ENCODE data around the gene GRIN2B. TPM values are rescaled to one million over a fixed set of nuclear protein-coding genes. Genes with fewer than 3 reads are reported as not detected.

Gene GRIN2B
- total and polyA plus RNA-seq, 7 donors: under 0.01 to 0.69 (median under 0.01) TPM; not detected in 2

DNA sequence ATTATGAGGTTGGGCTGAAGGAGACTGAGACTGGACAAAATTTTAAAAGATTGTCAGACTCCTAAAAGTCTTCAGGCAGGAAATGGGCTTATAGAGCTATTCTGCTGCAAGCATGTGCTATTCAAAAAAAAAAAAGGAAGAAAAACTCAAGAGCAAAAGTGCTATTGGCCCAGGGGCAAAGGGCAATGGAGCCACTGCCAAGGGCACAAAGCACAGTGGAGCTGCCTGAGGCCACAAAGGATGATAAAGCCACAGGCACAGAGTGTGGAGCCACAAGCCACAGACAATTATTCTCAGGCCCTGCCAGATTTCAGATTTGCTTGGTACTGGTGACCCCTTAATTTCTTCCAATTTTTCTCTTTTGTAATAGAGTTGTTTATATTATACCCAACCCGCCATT is 29.6 kb upstream of the GRIN2B start:
- H3K9me3 ChIP-seq: no peaks in the 10 kb centered on the region
- H3K36me3 ChIP-seq: no peaks in the 10 kb centered on the region
- intact Hi-C loops (cut with DNase I): no loop called here
- H3K27ac ChIP-seq: no peak overlapping the region
- no peak for TF ChIP-seq POLR2A (IDR thresholded peaks at IDR 0.05)
- TF ChIP-seq EP300 (IDR thresholded peaks at IDR 0.05): no peak
- TF ChIP-seq CTCF (IDR thresholded peaks at IDR 0.05): no peak
- TF ChIP-seq POLR2AphosphoS5 (IDR thresholded peaks at IDR 0.05): no peak
- no peak for DNase-seq
- no peak overlapping the region for H3K4me3 ChIP-seq
- no peaks in the 10 kb centered on the region for H3K4me1 ChIP-seq
- 94 to 96% methylated on average over 1 of the region's 1 CpG for WGBS, 2 donors
- no peaks in the 10 kb centered on the region for H3K27me3 ChIP-seq

DNA sequence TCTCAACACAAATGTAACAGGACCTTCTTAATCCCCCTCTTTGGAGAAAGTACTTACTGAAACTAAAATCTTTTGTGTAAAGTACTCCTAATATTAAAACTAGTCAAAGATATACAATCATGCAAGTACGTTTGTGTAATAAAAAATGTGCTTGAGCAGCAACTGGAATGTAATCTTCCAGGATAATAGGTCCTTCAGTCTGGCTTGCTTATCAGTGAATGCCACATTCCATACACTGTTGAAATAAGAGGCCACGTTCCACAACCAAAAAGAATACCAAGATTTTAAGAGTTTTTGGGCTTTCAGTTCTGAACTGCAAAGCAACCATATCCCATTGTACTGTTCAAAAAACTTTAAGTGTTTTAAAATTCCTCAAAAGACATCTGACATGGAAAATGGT is 26.2 kb upstream of the GRIN2B start:
- TF ChIP-seq POLR2A (IDR thresholded peaks at IDR 0.05) (no peak), EP300 (IDR thresholded peaks at IDR 0.05) (no peak), CTCF (IDR thresholded peaks at IDR 0.05) (no peak), POLR2AphosphoS5 (IDR thresholded peaks at IDR 0.05) (no peak)
- H3K27ac ChIP-seq: no peak overlapping the region
- no peaks in the 10 kb centered on the region for H3K27me3 ChIP-seq
- H3K4me3 ChIP-seq: no peak overlapping the region
- 46 to 78% methylated on average over 2 of the region's 2 CpGs for WGBS, 2 donors
- no peak for DNase-seq
- H3K9me3 ChIP-seq: no peaks in the 10 kb centered on the region
- no peaks in the 10 kb centered on the region for H3K4me1 ChIP-seq
- H3K36me3 ChIP-seq: no peaks in the 10 kb centered on the region
- intact Hi-C loops (cut with DNase I): no loop called here

GRCh38 chr12:13992585-13992984 is 11.2 kb upstream of the GRIN2B start:
- intact Hi-C loops (cut with DNase I): no loop called here
- Histone ChIP-seq H3K9me3 (no peaks in the 10 kb centered on the region), H3K27me3 (no peaks in the 10 kb centered on the region), H3K36me3 (no peaks in the 10 kb centered on the region), H3K27ac (no peak overlapping the region), H3K4me3 (no peak overlapping the region), H3K4me1 (no peaks in the 10 kb centered on the region)
- no peak for DNase-seq
- no peak for TF ChIP-seq EP300 (IDR thresholded peaks at IDR 0.05)
- no peak for TF ChIP-seq POLR2AphosphoS5 (IDR thresholded peaks at IDR 0.05)
- TF ChIP-seq POLR2A (IDR thresholded peaks at IDR 0.05): no peak
- no peak for TF ChIP-seq CTCF (IDR thresholded peaks at IDR 0.05)
- 13 to 63% methylated on average over 4 of the region's 4 CpGs for WGBS, 2 donors

GRCh38 chr12:13992106-13992505 is 10.7 kb upstream of the GRIN2B start:
- no peak for TF ChIP-seq CTCF (IDR thresholded peaks at IDR 0.05)
- Histone ChIP-seq H3K4me1 (no peaks in the 10 kb centered on the region), H3K36me3 (no peaks in the 10 kb centered on the region), H3K27me3 (no peaks in the 10 kb centered on the region), H3K9me3 (no peaks in the 10 kb centered on the region), H3K27ac (no peak overlapping the region), H3K4me3 (no peak overlapping the region)
- intact Hi-C loops (cut with DNase I): no loop called here
- no peak for DNase-seq

- WGBS, 2 donors: 27 to 62% methylated on average over 3 of the region's 3 CpGs
- H3K9me3 ChIP-seq: peaks cover 0 to 3% (median 0%) of the 10 kb centered on the region in 4 donors
- intact Hi-C loops (cut with DNase I): no loop called here
- no peak for DNase-seq
- TF ChIP-seq CTCF (IDR thresholded peaks at IDR 0.05) (no peak), POLR2A (IDR thresholded peaks at IDR 0.05) (no peak), EP300 (IDR thresholded peaks at IDR 0.05) (no peak), POLR2AphosphoS5 (IDR thresholded peaks at IDR 0.05) (no peak)
- no peaks in the 10 kb centered on the region for H3K36me3 ChIP-seq
- H3K27me3 ChIP-seq: peaks cover 0 to 40% (median 17%) of the 10 kb centered on the region in 3 donors
- H3K4me3 ChIP-seq: no peak overlapping the region
- peaks cover 0 to 15% (median 12%) of the 10 kb centered on the region in 4 donors for H3K4me1 ChIP-seq
- H3K27ac ChIP-seq: no peak overlapping the region
Observed at GRCh38 chr12:13986031-13986430, 4.6 kb upstream of the GRIN2B start.

All from sigmoid colon (tissue), 7 donors.